SK-N-SH (cell line): ENCODE results near the gene INPPL1. TPM values are rescaled to one million over a fixed set of nuclear protein-coding genes. Genes with fewer than 3 reads are reported as not detected.

Experiments
- CTCF ChIA-PET: fragments of 300-600, 350-600 bp; formaldehyde crosslinking; extraction: SDS; loops from one replicate; lab custom pipeline; 2021; lab: Yijun Ruan, JAX
- POLR2A ChIA-PET: fragments of 350-600 bp; sonication (Branson Sonifier 250); formaldehyde crosslinking; extraction: SDS; loops from one replicate; lab custom pipeline; 2020; ENCODE audit warnings: antibody characterized with exemption, inconsistent platforms; lab: Yijun Ruan, JAX
- DNase-seq: peaks from one replicate; pipeline ENCODE4 v3.0.0; 2012
- H2AFZ ChIP-seq: fragments of 200-600 bp; sonication (generic); 2 replicates; pipeline ENCODE4 v1.8.1; 2016; ENCODE audit warnings: antibody characterized with exemption, mild to moderate bottlenecking, low read depth
- H3F3A ChIP-seq: fragments of 200-600 bp; sonication (generic); replicated peaks from 2 replicates; pipeline ENCODE3; 2016; ENCODE audit warnings: antibody characterized with exemption, mild to moderate bottlenecking; ENCODE audit not compliant: insufficient read depth
- H3K27ac ChIP-seq, 2 experiments: fragments of 200-500 bp in 1 of 2; fragments of 200-600 bp in 1 of 2; sonication (Bioruptor generic) in 1 of 2; sonication (generic), shearing (Covaris generic) in 1 of 2; 2 replicates each; pipeline versions ENCODE4 v1.5.1 to v1.6.1; 2014 to 2016; ENCODE audit warnings: low read depth in 2 of 2, inconsistent platforms in 1 of 2, low read length in 1 of 2, mild to moderate bottlenecking in 1 of 2, mixed read lengths in 1 of 2
- H3K27me3 ChIP-seq: fragments of 200-600 bp; sonication (generic), shearing (Covaris generic); 2 replicates; pipeline ENCODE4 v1.6.1; 2016; ENCODE audit warnings: mixed run types; ENCODE audit not compliant: insufficient read depth
- H3K36me3 ChIP-seq, 2 experiments: fragments of 200-500 bp in 1 of 2; fragments of 200-600 bp in 1 of 2; sonication (Bioruptor generic) in 1 of 2; sonication (generic) in 1 of 2; replicated peaks in 1 of 2; 2 replicates each; pipeline versions ENCODE3 to v1.5.1; 2014 to 2016; ENCODE audit warnings: low read length in 1 of 2, mild to moderate bottlenecking in 1 of 2; ENCODE audit not compliant: insufficient read depth in 2 of 2, control insufficient read depth in 1 of 2
- H3K4me1 ChIP-seq, 2 experiments: fragments of 200-500 bp in 1 of 2; fragments of 200-600 bp in 1 of 2; sonication (Bioruptor generic) in 1 of 2; sonication (generic), shearing (Covaris generic) in 1 of 2; 2 replicates each; pipeline versions ENCODE4 v1.5.1 to v1.6.1; 2014 to 2016; ENCODE audit warnings: low read depth in 1 of 2, low read length in 1 of 2, mixed run types in 1 of 2; ENCODE audit not compliant: insufficient read depth in 2 of 2, control insufficient read depth in 1 of 2
- H3K4me2 ChIP-seq: fragments of 200-600 bp; sonication (generic), shearing (Covaris generic); 2 replicates; pipeline ENCODE4 v1.6.1; 2017; ENCODE audit warnings: mixed run types
- H3K4me3 ChIP-seq, 2 experiments: fragments of 200-500 bp in 1 of 2; fragments of 200-600 bp in 1 of 2; sonication (Bioruptor generic) in 1 of 2; sonication (generic), shearing (Covaris generic) in 1 of 2; 2 replicates each; pipeline versions ENCODE4 v1.5.1 to v1.8.1; 2014 to 2016; ENCODE audit warnings: low read depth in 2 of 2, inconsistent platforms in 1 of 2, low read length in 1 of 2, mild to moderate bottlenecking in 1 of 2, mixed read lengths in 1 of 2, moderate library complexity in 1 of 2
- H3K79me2 ChIP-seq: fragments of 200-600 bp; sonication (generic); 2 replicates; pipeline ENCODE4 v1.8.1; 2017; ENCODE audit warnings: mild to moderate bottlenecking; ENCODE audit not compliant: insufficient read depth
- H3K9ac ChIP-seq: fragments of 200-600 bp; sonication (generic); 2 replicates; pipeline ENCODE4 v1.6.1; 2017; ENCODE audit warnings: mixed run types
- H3K9me2 ChIP-seq: fragments of 200-600 bp; sonication (generic); 2 replicates; pipeline ENCODE4 v1.6.1; 2017; ENCODE audit warnings: mixed run types
- H3K9me3 ChIP-seq: fragments of 200-600 bp; sonication (generic); 2 replicates; pipeline ENCODE4 v1.6.1; 2017; ENCODE audit warnings: mixed run types, mild to moderate bottlenecking, moderate library complexity
- H4K20me1 ChIP-seq: fragments of 200-600 bp; sonication (generic); 2 replicates; pipeline ENCODE4 v1.6.1; 2017; ENCODE audit warnings: mild to moderate bottlenecking, mixed run types; ENCODE audit not compliant: insufficient read depth
- EP300 ChIP-seq, 2 experiments: IDR thresholded peaks; 2 replicates each; pipeline versions ENCODE4 v1.4.0 to v1.6.1; 2012; ENCODE audit warnings: borderline replicate concordance in 1 of 2, low read depth in 1 of 2, low read length in 1 of 2
- EZH2phosphoT487 ChIP-seq: fragments of 200-600 bp; sonication (generic); IDR thresholded peaks from 2 replicates; pipeline ENCODE4 v1.6.1; 2017; ENCODE audit warnings: low read depth, mixed run types, mild to moderate bottlenecking, antibody characterized with exemption, moderate library complexity, borderline replicate concordance
- FOSL2 ChIP-seq: IDR thresholded peaks from 2 replicates; pipeline ENCODE4 v1.4.0; 2012; ENCODE audit warnings: low read depth, mild to moderate bottlenecking, moderate library complexity, borderline replicate concordance
- FOXM1 ChIP-seq: IDR thresholded peaks from 2 replicates; pipeline ENCODE4 v1.4.0; 2012; ENCODE audit warnings: low read depth, mild to moderate bottlenecking
- MEF2A ChIP-seq: IDR thresholded peaks from 2 replicates; pipeline ENCODE4 v1.4.0; 2012; ENCODE audit warnings: low read depth, borderline replicate concordance
- NFIC ChIP-seq: IDR thresholded peaks from 2 replicates; pipeline ENCODE4 v1.4.0; 2012; ENCODE audit warnings: borderline replicate concordance
- RCOR1 ChIP-seq: fragments of 150-350 bp; IDR thresholded peaks from 2 replicates; pipeline ENCODE4 v1.6.1; 2017; ENCODE audit warnings: antibody characterized with exemption, low read length
- REST ChIP-seq: IDR thresholded peaks from 2 replicates; pipeline ENCODE4 v1.6.1; 2012; ENCODE audit warnings: mild to moderate bottlenecking, low read depth, low read length, moderate library complexity
- RXRA ChIP-seq: IDR thresholded peaks from 2 replicates; pipeline ENCODE4 v1.4.0; 2012; ENCODE audit warnings: low read depth, mild to moderate bottlenecking, borderline replicate concordance
- SMC3 ChIP-seq: IDR thresholded peaks from 2 replicates; pipeline ENCODE4 v1.6.1; 2012; ENCODE audit warnings: low read depth, low read length, improper control_type of control experiment
- TEAD4 ChIP-seq: IDR thresholded peaks from 2 replicates; pipeline ENCODE4 v1.4.0; 2012; ENCODE audit warnings: mild to moderate bottlenecking, borderline replicate concordance; ENCODE audit not compliant: insufficient read depth
- USF2 ChIP-seq: fragments of 150-350 bp; IDR thresholded peaks from 2 replicates; pipeline ENCODE4 v1.6.1; 2017; ENCODE audit warnings: antibody characterized with exemption, low read length, low read depth, borderline replicate concordance
- YY1 ChIP-seq: IDR thresholded peaks from 2 replicates; pipeline ENCODE4 v1.4.0; 2012; ENCODE audit warnings: low read depth, mild to moderate bottlenecking
- ZBTB33 ChIP-seq: IDR thresholded peaks from 2 replicates; pipeline ENCODE4 v1.4.0; 2012; ENCODE audit warnings: low read depth, borderline replicate concordance
- WGBS: methylation state at CpG from one replicate; pipeline ENCODE4 v1.1.6; 2017; ENCODE audit warnings: low lambda C conversion rate; 5-methylcytosine and 5-hydroxymethylcytosine counted together
- polyA plus RNA-seq, 3 experiments: library from polyadenylated mRNA; depleted of rRNA; stranded (reverse); fragments of >200 nt; gene quantifications; 2 replicates each; pipeline ENCODE4 v1.2.3, GENCODE V29; 2012

The INPPL1 gene
- polyA plus RNA-seq, 1 of the 3 experiments (the other 2 are of a cell fraction), result 123 TPM

- Histone ChIP-seq H3K36me3 (no peaks in the 10 kb centered on the region), H3K4me3 (no peak overlapping the region), H4K20me1 (no peaks in the 10 kb centered on the region), H3K4me1 (peaks cover 0 to 9% of the 10 kb centered on the region in 2 experiments; a peak in 1 of 4 replicates), H2AFZ (no peak overlapping the region), H3K27ac (no peak overlapping the region), H3K4me2 (no peak overlapping the region), H3K9ac (no peak overlapping the region), H3K9me3 (peaks cover 3% of the 10 kb centered on the region; the same call in 1 of the 2 replicates), H3F3A (peaks cover 16% of the 10 kb centered on the region), H3K27me3 (no peaks in the 10 kb centered on the region), H3K9me2 (no peaks in the 10 kb centered on the region), H3K79me2 (no peaks in the 10 kb centered on the region)
- 91% methylated on average over 12 of the region's 12 CpGs for WGBS
- no peak for DNase-seq
- TF ChIP-seq REST, result no peak
- TF ChIP-seq EP300 (IDR thresholded peaks at IDR 0.05; ENCODE audit: borderline replicate concordance in 1 of 2, low read depth in 1 of 2, low read length in 1 of 2), result no peak
- TF ChIP-seq MEF2A, result no peak
- TF ChIP-seq EZH2phosphoT487, result no peak
- TF ChIP-seq TEAD4, result no peak
- no peak for TF ChIP-seq RCOR1
- no peak for TF ChIP-seq NFIC
- TF ChIP-seq YY1, result no peak
- TF ChIP-seq FOXM1, result no peak
- TF ChIP-seq SMC3, result no peak
- TF ChIP-seq ZBTB33, result no peak
- TF ChIP-seq USF2, result no peak
- TF ChIP-seq RXRA, result no peak
- TF ChIP-seq FOSL2, result no peak
- POLR2A ChIA-PET, result no interaction called here
- CTCF ChIA-PET, result no interaction called here
Measured at GRCh38 chr11:72280037-72280436, 55.5 kb downstream of the INPPL1 start.
